ENCODE results near the gene TGM2.

Gene TGM2

DNA sequence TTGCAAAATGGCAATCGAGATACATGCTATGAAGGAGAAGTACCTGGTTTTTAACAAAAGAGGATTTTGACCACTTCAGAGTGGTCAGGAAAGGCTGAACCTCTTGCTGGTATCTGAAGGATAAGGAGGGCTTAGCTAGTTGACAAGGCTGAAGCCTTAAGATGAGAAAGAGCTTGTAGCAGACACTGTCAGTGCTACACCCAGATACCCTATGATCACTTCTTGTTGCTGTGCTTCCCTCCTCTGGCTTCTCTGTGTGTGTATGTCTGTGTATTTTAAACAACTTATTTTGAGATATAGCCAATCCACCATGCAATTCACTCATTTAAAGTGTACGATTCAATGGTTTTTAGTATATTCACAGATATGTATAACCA lies 38.9 kb upstream of the TGM2 start:
- no peak for FAIRE-seq
- DNase-seq (ENCODE audit: insufficient read length, low spot score) = no peak
- TF ChIP-seq POLR2A (IDR thresholded peaks at IDR 0.05; ENCODE audit: low read depth, low read length) = no peak

DNA sequence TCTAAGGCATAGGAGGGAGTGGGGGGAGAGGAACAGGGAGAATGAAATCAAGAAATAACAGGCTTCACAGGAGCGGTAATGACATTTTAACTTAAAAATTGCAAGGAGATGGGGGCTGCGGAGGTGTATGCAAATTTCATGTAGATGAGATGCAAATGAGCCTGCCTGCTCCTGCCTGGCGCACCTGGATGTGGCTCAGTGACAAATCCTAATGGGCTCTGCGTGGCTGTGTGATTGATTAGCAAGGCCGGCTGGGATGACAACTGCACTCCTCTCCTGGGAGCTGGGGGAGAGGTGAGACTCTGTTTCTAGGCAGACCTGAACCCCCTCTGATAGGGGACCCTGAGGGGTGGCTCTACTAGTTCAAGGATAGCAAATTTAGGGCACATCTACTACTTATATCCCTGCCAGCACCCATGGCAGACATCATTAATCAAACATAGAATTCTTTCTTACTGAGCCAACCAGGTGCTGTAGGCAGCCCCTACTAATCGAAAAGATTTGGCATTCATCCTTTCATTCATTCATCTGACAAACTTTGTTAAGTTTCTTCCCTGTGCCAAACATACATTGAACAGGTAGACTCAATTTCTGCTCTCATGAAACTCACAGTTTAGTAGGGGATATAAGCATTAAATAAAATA lies 38.4 kb upstream of the TGM2 start:
- no peak for TF ChIP-seq POLR2A (IDR thresholded peaks at IDR 0.05; ENCODE audit: low read depth, low read length)
- DNase-seq (ENCODE audit: insufficient read length, low spot score) (no peak), FAIRE-seq (no peak)

DNA sequence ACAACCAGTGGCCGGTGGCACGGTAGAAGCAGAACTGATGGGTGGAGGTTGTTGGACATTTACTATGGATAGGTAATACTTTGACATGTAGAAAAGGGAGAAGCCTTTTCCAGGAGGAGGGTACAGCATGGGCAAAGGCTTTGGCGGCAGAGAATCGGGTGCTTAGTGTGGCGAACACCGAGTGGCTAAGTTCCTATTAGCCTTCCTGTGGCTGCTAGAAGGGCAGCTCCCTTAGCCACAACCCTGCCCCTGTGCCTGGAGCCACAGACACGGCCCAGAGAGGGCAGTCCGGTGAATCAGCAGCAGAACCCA lies 37.9 kb upstream of the TGM2 start:
- no peak for FAIRE-seq

DNA sequence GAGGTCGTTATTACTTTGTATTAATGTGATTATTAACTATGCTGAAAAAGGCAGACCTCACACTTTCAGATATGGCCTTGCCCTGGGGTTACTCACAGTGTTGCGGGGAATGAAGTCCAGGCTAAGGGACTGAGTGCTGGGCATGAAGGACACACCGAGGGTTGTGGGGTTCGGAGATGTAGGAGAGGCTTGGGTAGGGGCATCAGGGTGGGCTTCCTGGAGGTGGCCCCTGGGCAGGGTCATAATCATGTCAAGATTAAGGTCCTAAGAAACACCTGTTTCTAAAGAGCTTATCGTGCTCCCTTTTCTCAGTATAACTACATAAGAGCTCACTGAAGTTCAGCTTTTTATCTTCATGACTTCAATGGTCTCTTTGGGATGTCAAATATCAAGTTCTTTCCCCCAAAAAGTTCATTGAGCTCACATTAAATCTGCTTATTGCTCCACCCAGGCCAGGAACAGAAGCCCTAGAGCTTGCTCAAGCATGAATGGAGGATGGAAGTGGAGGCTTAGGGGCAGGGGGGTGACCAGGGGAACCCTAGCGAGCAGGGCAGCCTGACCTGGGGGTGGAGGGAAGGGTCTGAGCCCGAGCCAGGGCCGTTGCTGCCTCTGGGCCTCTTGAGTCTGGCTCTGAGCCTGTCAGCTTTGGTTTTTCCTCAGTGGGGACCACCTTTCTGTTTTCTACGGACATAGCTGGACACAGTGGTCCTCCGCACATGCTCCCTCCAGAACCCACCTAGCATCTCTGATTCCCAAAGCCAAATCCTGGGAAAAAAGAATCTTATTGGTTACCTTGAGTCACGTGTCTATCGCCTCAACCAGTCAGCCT lies 37.3 kb upstream of the TGM2 start:
- DNase-seq (ENCODE audit: insufficient read length, low spot score) (no peak), FAIRE-seq (no peak)
- TF ChIP-seq POLR2A (IDR thresholded peaks at IDR 0.05; ENCODE audit: low read depth, low read length) = no peak

More for the DNA sequence above, 37.9 kb upstream of the TGM2 start:
- TF ChIP-seq POLR2A (IDR thresholded peaks at IDR 0.05; ENCODE audit: low read depth, low read length) = no peak
- no peak for DNase-seq (ENCODE audit: insufficient read length, low spot score)

DNA sequence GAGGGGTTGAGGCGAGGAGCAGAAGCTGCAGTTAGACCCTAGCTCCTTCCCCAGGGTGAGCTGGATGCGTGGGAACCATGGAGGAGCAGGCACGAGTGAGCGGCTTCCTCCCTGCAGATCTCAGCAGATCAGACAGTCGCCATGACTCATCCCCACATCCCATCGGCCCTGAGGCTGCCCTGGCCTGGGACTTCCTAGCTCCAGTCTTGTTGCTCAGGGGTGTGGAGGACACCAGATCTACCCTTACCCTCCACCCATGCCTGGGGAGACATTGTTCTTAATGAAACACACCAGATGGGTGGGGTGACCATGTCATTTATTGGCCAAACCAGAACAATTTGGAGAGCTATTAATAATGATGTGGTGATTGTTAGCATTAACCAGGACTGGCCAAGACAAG lies 36.3 kb upstream of the TGM2 start:
- peak; percentile 68 for DNase-seq (ENCODE audit: insufficient read length, low spot score)
- peak; percentile 30 for FAIRE-seq
- TF ChIP-seq POLR2A (IDR thresholded peaks at IDR 0.05; ENCODE audit: low read depth, low read length) = no peak

DNA sequence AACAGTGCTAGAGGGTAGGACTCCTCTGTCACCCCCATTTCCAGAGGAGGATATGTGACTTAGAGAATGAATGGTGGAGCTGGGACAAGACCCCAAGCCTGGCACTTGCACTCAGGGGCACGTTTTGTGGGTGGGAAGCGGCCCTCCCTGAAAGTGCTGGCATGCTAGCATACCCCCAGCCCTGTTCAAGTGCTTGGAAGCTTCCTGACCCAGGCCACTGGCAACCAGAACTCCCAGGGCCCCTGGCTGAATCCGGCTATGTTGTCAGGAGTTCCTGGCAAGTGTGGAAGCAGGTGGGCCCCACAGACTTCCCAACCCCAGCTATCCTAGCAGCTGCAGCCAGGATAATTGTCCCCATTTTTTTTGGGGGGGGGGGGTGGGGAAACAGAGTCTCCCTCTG lies 35.6 kb upstream of the TGM2 start:
- no peak for TF ChIP-seq POLR2A (IDR thresholded peaks at IDR 0.05; ENCODE audit: low read depth, low read length)
- no peak for FAIRE-seq
- DNase-seq (ENCODE audit: insufficient read length, low spot score) = no peak

DNA sequence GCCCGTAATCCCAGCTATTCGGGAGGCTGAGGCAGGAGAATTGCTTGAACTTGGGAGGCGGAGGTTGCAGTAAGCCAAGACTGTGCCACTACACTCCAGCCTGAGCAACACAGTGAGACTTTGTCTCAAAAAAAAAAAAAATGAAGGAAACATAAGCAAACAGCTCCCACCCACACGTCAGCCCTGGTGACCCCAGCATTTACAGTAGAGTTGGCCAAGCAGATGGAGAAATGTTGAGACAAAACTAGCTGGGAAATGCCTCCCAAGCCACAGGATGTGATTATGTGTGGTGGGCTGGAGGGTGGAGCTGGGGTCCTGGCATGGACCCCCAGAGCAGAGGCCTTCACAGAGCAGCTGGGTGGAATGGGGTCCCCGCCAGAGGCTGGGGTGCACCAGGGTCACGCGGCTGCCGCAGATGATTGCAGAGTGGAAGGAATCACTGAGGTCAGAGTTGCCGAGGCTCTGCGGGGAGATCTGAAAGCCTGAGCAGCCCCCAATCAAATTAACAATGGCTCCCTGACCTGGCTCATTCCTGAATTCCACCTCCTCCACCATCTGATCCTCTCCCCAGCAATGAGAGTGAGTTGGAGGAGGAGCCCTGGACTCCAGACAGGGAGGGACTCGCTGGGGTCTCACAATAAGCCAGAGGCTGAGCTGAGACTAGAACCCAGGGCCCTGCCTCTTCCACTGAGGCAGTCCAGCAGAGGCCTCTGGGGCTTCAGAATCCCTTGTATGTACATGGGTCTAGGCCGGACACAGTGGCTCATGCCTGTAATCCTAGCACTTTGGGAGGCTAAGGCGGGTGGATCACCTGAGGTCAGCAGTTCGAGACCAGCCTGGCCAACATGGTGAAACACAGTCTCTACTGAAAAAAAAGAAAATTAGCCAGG lies 34.7 kb upstream of the TGM2 start:
- DNase-seq (ENCODE audit: insufficient read length, low spot score) = no peak
- FAIRE-seq = no peak
- TF ChIP-seq POLR2A (IDR thresholded peaks at IDR 0.05; ENCODE audit: low read depth, low read length) = no peak

DNA sequence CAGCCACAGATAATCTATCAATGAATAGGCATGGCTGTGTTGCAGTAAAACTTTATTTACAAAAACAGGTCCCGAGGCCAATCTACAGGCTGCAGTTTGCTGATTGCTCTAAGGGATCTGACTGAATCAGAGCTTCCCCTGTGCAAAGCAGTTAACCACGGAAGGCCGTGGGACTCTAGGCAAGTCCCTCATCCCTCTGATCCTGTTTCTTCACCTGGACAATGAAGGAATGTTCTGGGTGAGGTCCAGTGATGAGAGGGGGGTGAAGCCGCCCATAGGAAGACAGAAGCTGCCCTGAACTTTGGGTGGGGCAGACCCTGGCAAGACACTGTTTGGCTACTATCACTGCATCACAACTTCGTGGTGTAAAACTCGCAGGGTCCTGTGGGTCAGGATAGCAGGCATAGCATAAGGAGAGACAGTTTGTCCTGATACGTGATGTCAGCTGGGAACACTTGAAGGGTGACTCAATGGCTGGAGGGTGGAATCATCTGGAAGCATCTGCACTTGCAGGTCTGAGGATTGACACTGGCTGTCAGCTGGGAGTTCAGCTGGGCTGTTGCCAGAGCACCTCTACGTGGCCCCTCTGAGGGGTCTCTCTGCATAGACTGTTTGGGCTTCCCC lies 33.3 kb upstream of the TGM2 start:
- FAIRE-seq (no peak), DNase-seq (ENCODE audit: insufficient read length, low spot score) (no peak)
- TF ChIP-seq POLR2A (IDR thresholded peaks at IDR 0.05; ENCODE audit: low read depth, low read length) = no peak

DNA sequence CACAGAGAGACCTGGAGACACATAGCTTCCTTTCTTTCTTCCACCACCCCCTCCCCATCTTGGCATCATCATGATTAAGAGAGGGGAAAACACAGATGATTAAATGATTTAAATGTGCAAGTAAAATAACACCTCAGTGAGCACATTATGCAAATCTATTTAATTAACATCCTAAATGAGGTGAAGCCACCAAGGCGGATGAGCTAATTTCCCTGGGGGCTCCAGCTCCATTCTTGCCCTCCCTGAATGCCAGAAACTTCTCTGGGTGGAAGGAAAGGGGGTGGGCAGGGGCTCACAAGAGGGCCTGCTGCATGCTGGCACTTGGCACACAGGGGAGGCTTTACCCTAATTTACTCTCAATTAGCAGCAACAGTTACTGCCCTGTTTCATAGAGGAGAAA lies 32.5 kb upstream of the TGM2 start:
- no peak for FAIRE-seq
- TF ChIP-seq POLR2A (IDR thresholded peaks at IDR 0.05; ENCODE audit: low read depth, low read length) = no peak
- no peak for DNase-seq (ENCODE audit: insufficient read length, low spot score)

DNA sequence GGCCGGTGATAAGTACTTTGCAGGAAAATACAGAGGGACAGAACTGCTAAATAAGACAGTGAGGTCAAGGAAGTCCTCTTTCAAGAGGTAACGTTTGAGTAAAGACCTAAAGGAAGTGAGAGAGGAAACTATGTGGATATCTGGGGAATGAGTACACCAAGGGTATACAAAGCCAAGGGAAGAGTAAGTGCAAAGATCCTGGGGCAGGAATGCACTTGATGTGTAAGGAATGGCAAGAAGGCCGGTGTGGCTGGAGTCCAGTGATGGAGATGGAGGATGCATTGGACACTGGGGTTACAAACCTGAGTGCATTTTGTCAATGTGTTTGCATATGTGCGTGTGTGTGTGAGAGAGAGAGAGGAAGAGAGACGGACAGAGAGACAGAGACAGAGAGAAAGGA lies 32.1 kb upstream of the TGM2 start:
- DNase-seq (ENCODE audit: insufficient read length, low spot score) (no peak), FAIRE-seq (no peak)
- no peak for TF ChIP-seq POLR2A (IDR thresholded peaks at IDR 0.05; ENCODE audit: low read depth, low read length)

DNA sequence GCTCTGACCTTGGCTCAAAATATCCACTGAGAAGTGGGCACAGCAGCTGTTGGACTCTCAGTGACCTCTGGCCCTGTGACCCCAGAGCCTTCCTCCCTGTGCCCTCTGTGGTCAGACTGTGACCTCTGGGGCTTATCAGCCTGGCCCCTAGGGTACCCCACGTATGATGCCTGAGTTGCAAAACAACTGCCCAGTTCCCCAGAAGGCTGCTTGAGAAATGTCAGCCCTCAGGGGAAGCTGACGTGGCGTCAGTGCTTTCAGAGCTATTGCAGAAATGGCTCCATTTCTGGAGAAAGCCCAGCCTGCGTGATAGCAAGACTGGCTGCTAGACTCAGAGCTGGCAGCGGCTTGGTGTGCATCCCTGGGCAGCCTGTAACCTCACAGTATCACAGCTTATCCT lies 31.5 kb upstream of the TGM2 start:
- TF ChIP-seq POLR2A (IDR thresholded peaks at IDR 0.05; ENCODE audit: low read depth, low read length) = no peak
- DNase-seq (ENCODE audit: insufficient read length, low spot score) (no peak), FAIRE-seq (no peak)

DNA sequence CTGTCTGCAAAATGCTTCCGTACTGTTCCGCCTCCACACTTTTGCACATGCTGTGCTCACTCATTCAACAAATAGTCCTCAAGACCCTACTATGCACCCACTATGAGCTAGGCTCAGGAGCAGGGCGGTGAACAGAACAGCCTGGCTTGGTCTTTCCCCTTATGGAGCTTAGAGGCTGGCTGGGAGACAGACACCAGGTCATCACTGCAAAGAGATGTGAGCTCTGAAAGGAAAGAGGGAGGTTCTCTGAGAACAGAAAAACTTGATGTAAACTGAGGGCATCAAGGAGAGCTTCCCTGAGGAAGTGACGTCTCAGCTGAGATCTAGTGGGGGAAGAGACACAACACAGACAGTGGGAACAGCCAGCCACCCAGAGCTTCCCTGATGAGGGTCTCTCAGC lies 31.0 kb upstream of the TGM2 start:
- no peak for TF ChIP-seq POLR2A (IDR thresholded peaks at IDR 0.05; ENCODE audit: low read depth, low read length)
- DNase-seq (ENCODE audit: insufficient read length, low spot score) = no peak
- no peak for FAIRE-seq

DNA sequence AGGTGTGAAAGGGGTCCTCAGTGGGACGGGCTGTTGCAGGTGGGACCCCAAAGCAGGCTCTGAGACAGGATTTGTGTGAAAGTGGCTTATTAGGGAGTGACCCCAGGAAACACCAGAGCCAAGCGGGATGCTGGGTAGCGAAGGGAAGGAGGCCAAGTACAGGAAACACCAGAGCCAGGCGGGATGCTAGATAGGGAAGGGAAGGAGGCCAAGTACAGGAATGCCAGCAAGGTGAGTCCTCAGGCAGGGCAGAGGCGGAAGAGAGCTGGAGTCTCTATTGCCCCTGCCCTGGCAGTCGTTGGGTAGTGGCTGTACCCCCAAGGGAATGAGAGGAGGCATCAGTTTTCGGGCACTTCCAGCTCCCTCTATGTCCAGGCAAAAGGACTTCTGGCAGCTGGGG lies 30.5 kb upstream of the TGM2 start:
- no peak for TF ChIP-seq POLR2A (IDR thresholded peaks at IDR 0.05; ENCODE audit: low read depth, low read length)
- no peak for FAIRE-seq
- DNase-seq (ENCODE audit: insufficient read length, low spot score) = no peak

DNA sequence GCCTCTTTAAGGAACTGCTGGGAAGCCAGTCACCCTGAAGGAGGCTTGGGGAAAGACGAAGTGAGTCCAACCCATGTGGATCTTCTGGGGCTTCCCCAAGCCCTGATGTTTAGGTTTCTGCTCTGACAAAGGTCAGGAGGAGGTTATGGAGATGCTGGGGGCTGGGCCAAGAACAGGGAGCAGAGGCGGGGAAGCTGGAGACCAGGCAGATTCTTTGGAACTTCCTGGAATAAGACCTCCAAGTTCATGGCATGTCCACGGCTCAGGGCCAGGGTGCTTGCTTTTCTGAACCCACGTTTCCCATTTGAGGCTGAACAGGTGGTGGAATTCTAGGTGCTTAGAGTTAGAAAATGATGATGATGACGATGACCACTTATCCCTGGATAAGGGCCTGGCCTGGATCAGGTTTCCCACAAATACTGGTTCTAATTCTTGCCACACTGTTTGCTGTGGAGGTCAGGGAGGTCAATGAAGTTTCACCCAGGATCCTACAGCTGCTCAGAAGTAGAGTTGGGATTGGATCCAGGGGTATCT lies 30.0 kb upstream of the TGM2 start:
- no peak for TF ChIP-seq POLR2A (IDR thresholded peaks at IDR 0.05; ENCODE audit: low read depth, low read length)
- FAIRE-seq (no peak), DNase-seq (ENCODE audit: insufficient read length, low spot score) (no peak)

Data from H54 (cell line).